ENCODE results near the gene SCN1B. TPM values are rescaled to one million over a fixed set of nuclear protein-coding genes. Genes with fewer than 3 reads are reported as not detected.
"Not testable (repeated sequence)": the region's sequence is repeated elsewhere in the genome, so short reads cannot be mapped to it uniquely, and the experiment has no call there.

Gene SCN1B
- total and polyA plus RNA-seq, 4 donors = 5.8 to 24.0 (median 16.7) TPM

GRCh38 chr19:34991542-34992333, 38.5 kb upstream of the SCN1B start:
- peaks cover 12% of the 10 kb centered on the region for H3K4me1 ChIP-seq (ENCODE audit: control insufficient read depth, insufficient read depth, low read length)
- no peak overlapping the region for H3K27ac ChIP-seq (ENCODE audit: low read depth, low read length)
- no peak overlapping the region for H3K4me3 ChIP-seq (ENCODE audit: low read depth, low read length)
- H3K27me3 ChIP-seq (ENCODE audit: control insufficient read depth, insufficient read depth, low read length) = no peaks in the 10 kb centered on the region
- WGBS (ENCODE audit: insufficient coverage) = 100% methylated on average over 2 of the region's 8 CpGs
- H3K36me3 ChIP-seq (ENCODE audit: control insufficient read depth, insufficient read depth, low read length) = no peaks in the 10 kb centered on the region
- H3K9me3 ChIP-seq (ENCODE audit: control insufficient read depth, insufficient read depth, low read length) = no peaks in the 10 kb centered on the region
- DNase-seq (ENCODE audit: low read depth in 4 of 6, low spot score in 6 of 6) = no peak

DNA sequence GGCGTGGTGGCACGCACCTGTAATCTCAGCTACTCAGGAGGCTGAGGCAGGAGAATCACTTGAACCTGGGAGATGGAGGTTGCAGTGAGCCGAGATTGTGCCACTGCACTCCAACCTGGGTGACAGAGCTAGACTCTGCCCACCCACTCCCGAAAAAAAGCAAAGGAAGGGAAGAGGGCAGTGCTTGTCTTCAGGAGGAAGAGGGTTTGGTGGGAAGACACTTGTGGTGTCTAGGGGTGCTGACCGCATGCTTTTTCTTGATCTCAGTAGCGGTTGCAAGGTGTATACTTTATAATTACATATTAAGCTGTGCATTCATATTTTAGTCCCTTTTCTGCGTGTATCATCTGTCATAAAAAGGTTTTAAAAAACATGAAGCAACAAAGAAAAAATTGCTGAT, 37.7 kb upstream of the SCN1B start:
- not testable (repeated sequence) for H3K9me3 ChIP-seq (ENCODE audit: control insufficient read depth, insufficient read depth, low read length); DNase-seq (ENCODE audit: low read depth in 4 of 6, low spot score in 6 of 6); H3K4me3 ChIP-seq (ENCODE audit: low read depth, low read length); H3K36me3 ChIP-seq (ENCODE audit: control insufficient read depth, insufficient read depth, low read length); H3K27me3 ChIP-seq (ENCODE audit: control insufficient read depth, insufficient read depth, low read length); H3K27ac ChIP-seq (ENCODE audit: low read depth, low read length)
- 100% methylated on average over 1 of the region's 7 CpGs for WGBS (ENCODE audit: insufficient coverage)
- peaks cover 12% of the 10 kb centered on the region for H3K4me1 ChIP-seq (ENCODE audit: control insufficient read depth, insufficient read depth, low read length)

GRCh38 chr19:34994286-34994642, 36.0 kb upstream of the SCN1B start:
- DNase-seq (ENCODE audit: low read depth in 4 of 6, low spot score in 6 of 6) = no peak
- WGBS (ENCODE audit: insufficient coverage) = 86% methylated on average over 9 of the region's 9 CpGs
- Histone ChIP-seq H3K27ac (ENCODE audit: low read depth, low read length) (peak overlapping the region; percentile 50), H3K9me3 (ENCODE audit: control insufficient read depth, insufficient read depth, low read length) (no peaks in the 10 kb centered on the region), H3K4me1 (ENCODE audit: control insufficient read depth, insufficient read depth, low read length) (peaks cover 23% of the 10 kb centered on the region), H3K27me3 (ENCODE audit: control insufficient read depth, insufficient read depth, low read length) (no peaks in the 10 kb centered on the region), H3K36me3 (ENCODE audit: control insufficient read depth, insufficient read depth, low read length) (no peaks in the 10 kb centered on the region), H3K4me3 (ENCODE audit: low read depth, low read length) (no peak overlapping the region)

GRCh38 chr19:34994643-34995541, 35.4 kb upstream of the SCN1B start:
- H3K36me3 ChIP-seq (ENCODE audit: control insufficient read depth, insufficient read depth, low read length) = no peaks in the 10 kb centered on the region
- no peak for DNase-seq (ENCODE audit: low read depth in 4 of 6, low spot score in 6 of 6)
- peak overlapping the region; percentile 50 for H3K27ac ChIP-seq (ENCODE audit: low read depth, low read length)
- H3K27me3 ChIP-seq (ENCODE audit: control insufficient read depth, insufficient read depth, low read length) = no peaks in the 10 kb centered on the region
- no peak overlapping the region for H3K4me3 ChIP-seq (ENCODE audit: low read depth, low read length)
- peaks cover 29% of the 10 kb centered on the region for H3K4me1 ChIP-seq (ENCODE audit: control insufficient read depth, insufficient read depth, low read length)
- no peaks in the 10 kb centered on the region for H3K9me3 ChIP-seq (ENCODE audit: control insufficient read depth, insufficient read depth, low read length)
- WGBS (ENCODE audit: insufficient coverage) = 89% methylated on average over 16 of the region's 17 CpGs

GRCh38 chr19:34995551-34995950, 34.7 kb upstream of the SCN1B start:
- WGBS (ENCODE audit: insufficient coverage) = 94% methylated on average over 4 of the region's 8 CpGs
- H3K4me1 ChIP-seq (ENCODE audit: control insufficient read depth, insufficient read depth, low read length) = peaks cover 30% of the 10 kb centered on the region
- no peak overlapping the region for H3K4me3 ChIP-seq (ENCODE audit: low read depth, low read length)
- H3K9me3 ChIP-seq (ENCODE audit: control insufficient read depth, insufficient read depth, low read length) = no peaks in the 10 kb centered on the region
- no peak overlapping the region for H3K27ac ChIP-seq (ENCODE audit: low read depth, low read length)
- no peaks in the 10 kb centered on the region for H3K27me3 ChIP-seq (ENCODE audit: control insufficient read depth, insufficient read depth, low read length)
- H3K36me3 ChIP-seq (ENCODE audit: control insufficient read depth, insufficient read depth, low read length) = no peaks in the 10 kb centered on the region
- DNase-seq (ENCODE audit: low read depth in 4 of 6, low spot score in 6 of 6) = no peak

GRCh38 chr19:34997071-34997617, 33.1 kb upstream of the SCN1B start:
- peak overlapping the region; percentile 42 for H3K27ac ChIP-seq (ENCODE audit: low read depth, low read length)

DNA sequence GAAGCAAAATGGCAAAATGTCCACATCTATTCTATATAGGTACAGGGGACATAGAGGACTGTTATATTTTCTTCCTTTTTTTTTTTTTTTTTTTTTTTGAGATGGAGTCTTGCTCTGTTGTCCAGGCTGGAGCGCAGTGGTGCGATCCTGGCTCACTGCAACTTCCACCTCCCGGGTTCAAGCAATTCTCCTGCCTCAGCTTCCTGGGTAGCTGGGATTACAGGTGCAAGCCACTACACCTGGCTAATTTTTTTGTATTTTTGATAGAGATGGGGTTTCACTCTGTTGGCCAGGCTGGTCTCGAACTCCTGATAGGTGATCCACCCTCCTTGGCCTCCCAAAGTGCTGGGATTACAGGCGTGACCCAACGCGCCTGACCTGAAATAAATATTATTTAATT, 32.0 kb upstream of the SCN1B start:
- not testable (repeated sequence) for H3K4me3 ChIP-seq (ENCODE audit: low read depth, low read length); H3K9me3 ChIP-seq (ENCODE audit: control insufficient read depth, insufficient read depth, low read length); DNase-seq (ENCODE audit: low read depth in 4 of 6, low spot score in 6 of 6); H3K27me3 ChIP-seq (ENCODE audit: control insufficient read depth, insufficient read depth, low read length)
- Histone ChIP-seq H3K36me3 (ENCODE audit: control insufficient read depth, insufficient read depth, low read length) (peaks cover 14% of the 10 kb centered on the region), H3K4me1 (ENCODE audit: control insufficient read depth, insufficient read depth, low read length) (peaks cover 39% of the 10 kb centered on the region), H3K27ac (ENCODE audit: low read depth, low read length) (peak overlapping the region; percentile 25)
- no CpG with 5 or more reads among the region's 7 CpGs for WGBS (ENCODE audit: insufficient coverage)

More at GRCh38 chr19:34997071-34997617, 33.1 kb upstream of the SCN1B start:
- Histone ChIP-seq H3K4me3 (ENCODE audit: low read depth, low read length) (no peak overlapping the region), H3K4me1 (ENCODE audit: control insufficient read depth, insufficient read depth, low read length) (peaks cover 34% of the 10 kb centered on the region), H3K9me3 (ENCODE audit: control insufficient read depth, insufficient read depth, low read length) (no peaks in the 10 kb centered on the region), H3K36me3 (ENCODE audit: control insufficient read depth, insufficient read depth, low read length) (peaks cover 3% of the 10 kb centered on the region), H3K27me3 (ENCODE audit: control insufficient read depth, insufficient read depth, low read length) (no peaks in the 10 kb centered on the region)
- 55% methylated on average over 3 of the region's 8 CpGs for WGBS (ENCODE audit: insufficient coverage)
- no peak for DNase-seq (ENCODE audit: low read depth in 4 of 6, low spot score in 6 of 6)

- WGBS (ENCODE audit: insufficient coverage) = 45% methylated on average over 13 of the region's 13 CpGs
- DNase-seq (ENCODE audit: low read depth in 4 of 6, low spot score in 6 of 6) = no peak
- peak overlapping the region; percentile 78 for H3K4me3 ChIP-seq (ENCODE audit: low read depth, low read length)
- H3K9me3 ChIP-seq (ENCODE audit: control insufficient read depth, insufficient read depth, low read length) = no peaks in the 10 kb centered on the region
- peak overlapping the region; percentile 99 for H3K27ac ChIP-seq (ENCODE audit: low read depth, low read length)
- no peaks in the 10 kb centered on the region for H3K27me3 ChIP-seq (ENCODE audit: control insufficient read depth, insufficient read depth, low read length)
- H3K4me1 ChIP-seq (ENCODE audit: control insufficient read depth, insufficient read depth, low read length) = peaks cover 44% of the 10 kb centered on the region
- H3K36me3 ChIP-seq (ENCODE audit: control insufficient read depth, insufficient read depth, low read length) = peaks cover 19% of the 10 kb centered on the region
These were observed 31.3 kb upstream of the SCN1B start for GRCh38 chr19:34998777-34999497.

All from spinal cord (tissue), 10 donors.